Suppressor macrophage treated with lipopolysaccharide for 4 hours (primary cell): Measurements from ENCODE around the gene NOP9.

Experiments
- DNase-seq: peaks from one replicate; pipeline ENCODE4 v3.0.0-alpha.2; 2020

Gene NOP9

DNA sequence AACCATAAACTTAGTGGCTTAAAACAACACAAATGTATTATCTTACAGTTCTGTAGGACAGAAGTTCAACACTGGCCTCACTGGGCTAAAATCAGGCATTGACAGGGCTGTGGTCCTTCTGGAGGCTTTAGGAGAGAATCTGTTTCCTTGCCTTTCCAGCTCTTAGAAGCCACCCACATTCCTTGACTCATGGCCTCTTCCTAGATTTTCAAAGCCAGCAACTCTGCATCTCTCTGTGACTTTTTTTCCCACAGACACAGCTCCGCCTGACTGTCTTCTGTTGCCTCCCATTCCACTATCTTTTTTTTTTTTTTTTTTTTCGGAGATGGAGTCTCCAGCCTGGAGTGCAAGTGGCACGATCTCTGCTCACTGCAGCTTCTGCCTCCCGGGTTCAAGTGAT, 56.6 kb downstream of the NOP9 start:
- DNase-seq, result no peak
